Caco-2 (cell line): ENCODE measurements around the gene INPP4B. TPM values are rescaled to one million over a fixed set of nuclear protein-coding genes. Genes with fewer than 3 reads are reported as not detected.

Experiments used
- BruUV-seq: library from RNA; stranded (reverse); fragments of 400-500 nt; replicated peaks from 2 replicates; lab custom pipeline; 2021; lab: Mats Ljungman, UMichigan
- CTCF ChIA-PET: fragments of 300-600 bp; sonication (Branson Sonifier 250); formaldehyde crosslinking; loops from one replicate; lab custom pipeline; 2022; ENCODE audit warnings: antibody characterized with exemption; lab: Charles Lee
- POLR2A ChIA-PET: fragments of 300-600 bp; sonication (Branson Sonifier 250); formaldehyde crosslinking; loops from one replicate; lab custom pipeline; 2022; ENCODE audit warnings: antibody characterized with exemption; lab: Charles Lee
- DNase-seq, 2 experiments: peaks; one replicate each; pipeline versions ENCODE4 v3.0.0 to v3.0.0-alpha.2; 2020 to 2022
- H3K27me3 ChIP-seq: replicated peaks from 2 replicates; pipeline ENCODE4 v1.6.0; 2011; ENCODE audit warnings: low read length; ENCODE audit not compliant: control insufficient read depth, insufficient read depth
- H3K36me3 ChIP-seq: 2 replicates; pipeline ENCODE4 v1.5.1; 2011; ENCODE audit warnings: low read length; ENCODE audit not compliant: control insufficient read depth, insufficient read depth
- H3K4me1 ChIP-seq: fragments of 250-450 bp; sonication (Bioruptor Pico); 2 replicates; pipeline ENCODE4 v1.5.1; 2020; ENCODE audit warnings: mild to moderate bottlenecking
- H3K4me3 ChIP-seq: 2 replicates; pipeline ENCODE4 v1.5.1; 2011; ENCODE audit warnings: low read depth, mild to moderate bottlenecking, control low read depth, low read length
- H3K9me3 ChIP-seq: fragments of 250-450 bp; sonication (Bioruptor Pico); 2 replicates; pipeline ENCODE4 v1.5.1; 2020; ENCODE audit warnings: mild to moderate bottlenecking, moderate library complexity
- H3K27ac Mint-ChIP-seq: one replicate; pipeline ENCODE4 v1.8.0; 2022; ENCODE audit warnings: mixed read lengths; ENCODE audit not compliant: unreplicated experiment
- H3K27me3 Mint-ChIP-seq: one replicate; pipeline ENCODE4 v1.8.0; 2022; ENCODE audit warnings: mixed read lengths; ENCODE audit not compliant: insufficient read depth, unreplicated experiment
- H3K36me3 Mint-ChIP-seq: one replicate; pipeline ENCODE4 v1.8.0; 2022; ENCODE audit warnings: mild to moderate bottlenecking, mixed read lengths; ENCODE audit not compliant: insufficient read depth, unreplicated experiment
- H3K4me1 Mint-ChIP-seq: one replicate; pipeline ENCODE4 v1.8.0; 2022; ENCODE audit warnings: low read depth, mixed read lengths; ENCODE audit not compliant: unreplicated experiment
- H3K4me3 Mint-ChIP-seq: one replicate; pipeline ENCODE4 v1.8.0; 2022; ENCODE audit warnings: mild to moderate bottlenecking, moderate library complexity, mixed read lengths; ENCODE audit not compliant: unreplicated experiment
- H3K9me3 Mint-ChIP-seq: one replicate; pipeline ENCODE4 v1.8.0; 2022; ENCODE audit warnings: mixed read lengths; ENCODE audit not compliant: unreplicated experiment
- CTCF ChIP-seq, 2 experiments: fragments of 200-600 bp in 1 of 2; IDR thresholded peaks; 1 replicate in 1 of 2; 2 replicates in 1 of 2; pipeline versions ENCODE4 v1.5.1 to v1.8.0; 2011 to 2022; ENCODE audit warnings: antibody characterized with exemption in 1 of 2, control low read depth in 1 of 2, inconsistent platforms in 1 of 2, low read depth in 1 of 2, low read length in 1 of 2, mild to moderate bottlenecking in 1 of 2, moderate library complexity in 1 of 2; ENCODE audit not compliant: insufficient read depth in 1 of 2, severe bottlenecking in 1 of 2, unreplicated experiment in 1 of 2
- intact Hi-C: fragments of 100-400 bp; cut with micrococcal nuclease; formaldehyde crosslinking; loops from one replicate; pipeline ENCODE4 v1.10.0; 2022; ENCODE audit not compliant: unreplicated experiment
- total RNA-seq: library from RNA; stranded (reverse); gene quantifications from 2 replicates; pipeline ENCODE4 v1.2.3, GENCODE V29; 2022

The INPP4B gene
- total RNA-seq, 1 experiment from 2014 or later: 10.3 TPM

- Mint-ChIP-seq H3K27ac (no peak overlapping the region), H3K9me3 (no peaks in the 10 kb centered on the region), H3K36me3 (no peaks in the 10 kb centered on the region), H3K4me1 (no peaks in the 10 kb centered on the region), H3K27me3 (no peaks in the 10 kb centered on the region), H3K4me3 (no peak overlapping the region)
- intact Hi-C loops: no loop called here
- BruUV-seq: no TSS peak
- Histone ChIP-seq H3K4me3 (no peak overlapping the region), H3K27me3 (no peaks in the 10 kb centered on the region), H3K36me3 (no peaks in the 10 kb centered on the region), H3K4me1 (no peaks in the 10 kb centered on the region), H3K9me3 (no peaks in the 10 kb centered on the region)
- ChIA-PET POLR2A (no interaction called here), CTCF (no interaction called here)
- DNase-seq: no peak
- TF ChIP-seq CTCF (IDR thresholded peaks at IDR 0.05; ENCODE audit: insufficient read depth in 1 of 2, low read depth in 1 of 2, low read length in 1 of 2, severe bottlenecking in 1 of 2, unreplicated experiment in 1 of 2): no peak
Measured at GRCh38 chr4:142238589-142238988, 607.5 kb downstream of the INPP4B start.

- H3K4me3 ChIP-seq: no peak overlapping the region
- intact Hi-C loops: no loop called here
- Mint-ChIP-seq H3K27ac (no peak overlapping the region), H3K36me3 (no peaks in the 10 kb centered on the region), H3K27me3 (no peaks in the 10 kb centered on the region), H3K4me3 (no peak overlapping the region), H3K9me3 (no peaks in the 10 kb centered on the region), H3K4me1 (no peaks in the 10 kb centered on the region)
- ChIA-PET CTCF (no interaction called here), POLR2A (no interaction called here)
- no peaks in the 10 kb centered on the region for H3K36me3 ChIP-seq
- TF ChIP-seq CTCF (IDR thresholded peaks at IDR 0.05; ENCODE audit: insufficient read depth in 1 of 2, low read depth in 1 of 2, low read length in 1 of 2, severe bottlenecking in 1 of 2, unreplicated experiment in 1 of 2): no peak
- DNase-seq: no peak
- no peaks in the 10 kb centered on the region for H3K9me3 ChIP-seq
- no peaks in the 10 kb centered on the region for H3K27me3 ChIP-seq
- H3K4me1 ChIP-seq: no peaks in the 10 kb centered on the region
- no TSS peak for BruUV-seq
Measured at GRCh38 chr4:142236268-142236667, 609.8 kb downstream of the INPP4B start.

GRCh38 chr4:142231787-142232186 is 614.3 kb downstream of the INPP4B start:
- BruUV-seq: no TSS peak
- H3K36me3 ChIP-seq: no peaks in the 10 kb centered on the region
- DNase-seq: no peak

More at GRCh38 chr4:142231787-142232186, 614.3 kb downstream of the INPP4B start:
- ChIA-PET CTCF (no interaction called here), POLR2A (no interaction called here)
- H3K27me3 Mint-ChIP-seq: no peaks in the 10 kb centered on the region
- H3K4me1 ChIP-seq: no peaks in the 10 kb centered on the region
- no peak for TF ChIP-seq CTCF (IDR thresholded peaks at IDR 0.05; ENCODE audit: insufficient read depth in 1 of 2, low read depth in 1 of 2, low read length in 1 of 2, severe bottlenecking in 1 of 2, unreplicated experiment in 1 of 2)
- H3K4me3 Mint-ChIP-seq: no peak overlapping the region
- intact Hi-C loops: no loop called here
- no peaks in the 10 kb centered on the region for H3K9me3 ChIP-seq
- no peak overlapping the region for H3K27ac Mint-ChIP-seq
- H3K9me3 Mint-ChIP-seq: no peaks in the 10 kb centered on the region
- no peaks in the 10 kb centered on the region for H3K36me3 Mint-ChIP-seq
- no peaks in the 10 kb centered on the region for H3K27me3 ChIP-seq
- H3K4me3 ChIP-seq: no peak overlapping the region
- H3K4me1 Mint-ChIP-seq: no peaks in the 10 kb centered on the region
